ENCODE data around the gene CRY1. TPM values are rescaled to one million over a fixed set of nuclear protein-coding genes. Genes with fewer than 3 reads are reported as not detected.

Gene CRY1
- total RNA-seq, 1 experiment from 2014 or later: 19.4 TPM

- TF ChIP-seq CTCF (IDR thresholded peaks at IDR 0.05; ENCODE audit: insufficient read depth in 1 of 2, low read depth in 1 of 2, low read length in 1 of 2, severe bottlenecking in 1 of 2, unreplicated experiment in 1 of 2): no peak
- POLR2A ChIA-PET: no interaction called here
- Histone ChIP-seq H3K4me3 (ENCODE audit: low read depth, low read length) (no peak overlapping the region), H3K36me3 (ENCODE audit: control insufficient read depth, insufficient read depth, low read length) (no peaks in the 10 kb centered on the region), H3K4me1 (peaks cover 5% of the 10 kb centered on the region; the same call in 1 of the 2 replicates), H3K9me3 (no peaks in the 10 kb centered on the region), H3K27me3 (replicated peaks; ENCODE audit: control insufficient read depth, insufficient read depth, low read length) (no peaks in the 10 kb centered on the region; the same call in 1 of the 2 replicates)
- H3K4me1 Mint-ChIP-seq (ENCODE audit: low read depth, unreplicated experiment): no peaks in the 10 kb centered on the region
- H3K9me3 Mint-ChIP-seq (ENCODE audit: unreplicated experiment): no peaks in the 10 kb centered on the region
- H3K27ac Mint-ChIP-seq (ENCODE audit: unreplicated experiment): no peak overlapping the region
- BruUV-seq (replicated peaks): no TSS peak
- H3K4me3 Mint-ChIP-seq (ENCODE audit: unreplicated experiment): no peak overlapping the region
- peaks cover 12% of the 10 kb centered on the region for H3K27me3 Mint-ChIP-seq (ENCODE audit: insufficient read depth, unreplicated experiment)
- DNase-seq: no peak
- no peaks in the 10 kb centered on the region for H3K36me3 Mint-ChIP-seq (ENCODE audit: insufficient read depth, unreplicated experiment)
- intact Hi-C loops (cut with micrococcal nuclease; ENCODE audit: unreplicated experiment): no loop called here
- CTCF ChIA-PET: no interaction called here
These were observed 21.8 kb upstream of the CRY1 start for GRCh38 chr12:107115119-107115518.

DNA sequence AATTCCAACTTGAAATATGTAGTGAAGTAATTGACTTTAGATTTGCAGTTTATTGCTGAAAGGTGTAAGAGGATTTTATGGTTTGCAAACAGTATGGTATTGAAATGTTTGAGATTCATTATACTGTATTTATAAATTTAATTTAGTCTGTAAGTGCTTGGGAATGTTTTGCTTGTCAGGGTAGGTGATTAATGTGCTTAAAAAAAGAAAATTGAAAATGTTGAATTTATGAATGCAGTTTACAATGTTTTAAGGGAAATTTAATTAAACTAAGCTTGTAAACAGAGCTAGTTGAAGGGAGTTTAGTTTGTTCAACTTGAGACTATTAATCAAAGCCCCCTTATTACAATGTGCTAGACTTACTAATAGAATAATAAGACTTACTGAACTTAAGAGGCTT, 18.0 kb upstream of the CRY1 start:
- Mint-ChIP-seq H3K4me1 (ENCODE audit: low read depth, unreplicated experiment) (no peaks in the 10 kb centered on the region), H3K36me3 (ENCODE audit: insufficient read depth, unreplicated experiment) (no peaks in the 10 kb centered on the region), H3K27ac (ENCODE audit: unreplicated experiment) (no peak overlapping the region), H3K9me3 (ENCODE audit: unreplicated experiment) (no peaks in the 10 kb centered on the region), H3K27me3 (ENCODE audit: insufficient read depth, unreplicated experiment) (peaks cover 7% of the 10 kb centered on the region), H3K4me3 (ENCODE audit: unreplicated experiment) (no peak overlapping the region)
- CTCF ChIA-PET: no interaction called here
- Histone ChIP-seq H3K36me3 (ENCODE audit: control insufficient read depth, insufficient read depth, low read length) (no peaks in the 10 kb centered on the region), H3K9me3 (no peaks in the 10 kb centered on the region), H3K4me3 (ENCODE audit: low read depth, low read length) (no peak overlapping the region), H3K4me1 (peaks cover 8% of the 10 kb centered on the region; the same call in 1 of the 2 replicates), H3K27me3 (replicated peaks; ENCODE audit: control insufficient read depth, insufficient read depth, low read length) (no peaks in the 10 kb centered on the region; the same call in 1 of the 2 replicates)
- no peak for TF ChIP-seq CTCF (IDR thresholded peaks at IDR 0.05; ENCODE audit: insufficient read depth in 1 of 2, low read depth in 1 of 2, low read length in 1 of 2, severe bottlenecking in 1 of 2, unreplicated experiment in 1 of 2)
- intact Hi-C loops (cut with micrococcal nuclease; ENCODE audit: unreplicated experiment): no loop called here
- POLR2A ChIA-PET: no interaction called here
- no TSS peak for BruUV-seq (replicated peaks)
- no peak for DNase-seq

DNA sequence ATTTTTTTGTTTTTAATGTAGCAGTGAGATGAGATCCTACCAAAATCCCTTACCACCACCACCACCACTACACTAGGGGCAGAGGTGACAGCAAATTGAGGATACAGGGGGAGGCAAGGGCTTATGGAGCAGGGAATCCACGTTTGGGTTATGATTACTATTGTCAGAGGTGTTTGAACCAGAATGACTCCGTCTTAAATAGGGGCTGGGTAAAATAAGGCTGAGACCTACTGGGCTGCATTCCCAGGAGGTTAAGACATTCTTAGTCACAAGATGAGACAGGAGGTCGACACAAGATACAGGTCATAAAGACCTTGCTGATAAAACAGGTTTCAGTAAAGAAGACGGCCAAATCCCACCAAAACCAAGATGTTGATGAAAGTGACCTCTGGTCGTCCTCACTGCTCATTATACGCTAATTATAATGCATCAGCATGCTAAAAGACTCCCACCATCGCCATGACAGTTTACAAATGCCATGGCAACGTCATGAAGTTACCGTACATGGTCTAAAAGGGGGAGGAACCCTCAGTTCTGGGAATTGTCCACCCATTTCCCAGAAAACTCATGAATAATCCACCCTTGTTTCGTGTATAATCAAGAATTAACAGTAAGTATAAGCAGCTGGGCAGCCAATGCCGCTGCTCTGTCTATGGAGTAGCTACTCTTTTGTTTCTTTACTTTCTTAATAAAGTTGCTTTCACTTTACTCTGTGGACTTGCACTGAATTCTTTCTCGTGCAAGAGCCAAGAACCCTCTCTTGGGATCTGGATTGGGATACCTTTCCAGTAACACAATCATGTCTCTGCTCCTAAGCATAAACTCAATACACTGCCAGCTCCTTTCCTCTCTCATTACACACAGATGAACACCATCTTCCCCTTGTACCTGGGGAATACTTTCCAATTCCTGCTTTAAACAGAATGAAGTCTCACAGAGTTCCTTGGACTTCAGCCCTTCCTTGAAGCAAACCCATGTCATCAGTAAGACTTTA, 16.7 kb upstream of the CRY1 start:
- no peaks in the 10 kb centered on the region for H3K36me3 Mint-ChIP-seq (ENCODE audit: insufficient read depth, unreplicated experiment)
- peaks cover 9% of the 10 kb centered on the region for H3K27me3 Mint-ChIP-seq (ENCODE audit: insufficient read depth, unreplicated experiment)
- Histone ChIP-seq H3K4me3 (ENCODE audit: low read depth, low read length) (no peak overlapping the region), H3K4me1 (peaks cover 8% of the 10 kb centered on the region; the same call in 1 of the 2 replicates), H3K27me3 (replicated peaks; ENCODE audit: control insufficient read depth, insufficient read depth, low read length) (no peaks in the 10 kb centered on the region), H3K36me3 (ENCODE audit: control insufficient read depth, insufficient read depth, low read length) (no peaks in the 10 kb centered on the region), H3K9me3 (no peaks in the 10 kb centered on the region)
- POLR2A ChIA-PET: no interaction called here
- no peak for DNase-seq
- no TSS peak for BruUV-seq (replicated peaks)
- no peak for TF ChIP-seq CTCF (IDR thresholded peaks at IDR 0.05; ENCODE audit: insufficient read depth in 1 of 2, low read depth in 1 of 2, low read length in 1 of 2, severe bottlenecking in 1 of 2, unreplicated experiment in 1 of 2)
- no peak overlapping the region for H3K4me3 Mint-ChIP-seq (ENCODE audit: unreplicated experiment)
- H3K4me1 Mint-ChIP-seq (ENCODE audit: low read depth, unreplicated experiment): no peaks in the 10 kb centered on the region
- intact Hi-C loops (cut with micrococcal nuclease; ENCODE audit: unreplicated experiment): no loop called here
- H3K27ac Mint-ChIP-seq (ENCODE audit: unreplicated experiment): no peak overlapping the region
- H3K9me3 Mint-ChIP-seq (ENCODE audit: unreplicated experiment): no peaks in the 10 kb centered on the region
- CTCF ChIA-PET: no interaction called here
